Sigmoid colon (tissue), 4 donors: Measurements from ENCODE around the gene ZMIZ1.

Experiments used
- POLR2A ChIP-seq, 2 donors: fragments of 450-650 bp; IDR thresholded peaks; one replicate each; pipeline ENCODE4 v1.6.1; 2016; ENCODE audit warnings: antibody characterized with exemption in 2 of 2, mild to moderate bottlenecking in 2 of 2, moderate library complexity in 2 of 2
- POLR2AphosphoS5 ChIP-seq, 4 donors: sonication (generic); formaldehyde crosslinking; IDR thresholded peaks; one replicate each; pipeline ENCODE4 v1.6.1; 2017; ENCODE audit warnings: antibody characterized with exemption in 4 of 4
- TF ChIP-seq, protein P1 (sequence below), 4 experiments: fragments of 450-650 bp in 3 of 4; fragments of 200-600 bp in 1 of 4; IDR thresholded peaks; one replicate each; pipeline ENCODE4 v1.5.1; 2016 to 2019; ENCODE audit warnings: antibody characterized with exemption in 4 of 4, mild to moderate bottlenecking in 3 of 4, moderate library complexity in 2 of 4

DNA sequence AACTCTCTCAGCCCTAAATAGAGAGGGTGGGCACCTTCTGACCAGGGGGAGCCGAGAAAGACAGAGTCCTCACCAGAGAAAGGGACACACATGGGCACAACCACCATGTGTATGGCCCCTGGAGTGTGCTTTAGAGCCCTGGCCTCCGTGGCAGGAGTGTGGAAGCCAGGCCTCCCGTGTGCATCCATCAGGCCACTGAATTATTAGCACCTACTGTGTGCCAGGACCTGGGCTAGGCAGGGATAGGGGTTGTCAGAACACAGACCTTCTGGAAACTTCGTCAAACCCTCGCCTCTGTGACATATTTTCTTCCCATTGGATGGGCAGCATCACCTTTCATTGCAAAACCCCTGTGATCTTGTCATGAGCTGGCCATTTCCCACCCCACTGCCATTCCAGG lies 78.5 kb downstream of the ZMIZ1 start:
- TF ChIP-seq, protein P1, sequence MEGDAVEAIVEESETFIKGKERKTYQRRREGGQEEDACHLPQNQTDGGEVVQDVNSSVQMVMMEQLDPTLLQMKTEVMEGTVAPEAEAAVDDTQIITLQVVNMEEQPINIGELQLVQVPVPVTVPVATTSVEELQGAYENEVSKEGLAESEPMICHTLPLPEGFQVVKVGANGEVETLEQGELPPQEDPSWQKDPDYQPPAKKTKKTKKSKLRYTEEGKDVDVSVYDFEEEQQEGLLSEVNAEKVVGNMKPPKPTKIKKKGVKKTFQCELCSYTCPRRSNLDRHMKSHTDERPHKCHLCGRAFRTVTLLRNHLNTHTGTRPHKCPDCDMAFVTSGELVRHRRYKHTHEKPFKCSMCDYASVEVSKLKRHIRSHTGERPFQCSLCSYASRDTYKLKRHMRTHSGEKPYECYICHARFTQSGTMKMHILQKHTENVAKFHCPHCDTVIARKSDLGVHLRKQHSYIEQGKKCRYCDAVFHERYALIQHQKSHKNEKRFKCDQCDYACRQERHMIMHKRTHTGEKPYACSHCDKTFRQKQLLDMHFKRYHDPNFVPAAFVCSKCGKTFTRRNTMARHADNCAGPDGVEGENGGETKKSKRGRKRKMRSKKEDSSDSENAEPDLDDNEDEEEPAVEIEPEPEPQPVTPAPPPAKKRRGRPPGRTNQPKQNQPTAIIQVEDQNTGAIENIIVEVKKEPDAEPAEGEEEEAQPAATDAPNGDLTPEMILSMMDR (IDR thresholded peaks at IDR 0.05): no peak
- no peak for TF ChIP-seq POLR2AphosphoS5 (IDR thresholded peaks at IDR 0.05)
- no peak for TF ChIP-seq POLR2A (IDR thresholded peaks at IDR 0.05)
